GM18502 (cell line): ENCODE results near the gene TIMM22.
"Not testable (repeated sequence)": the region's sequence is repeated elsewhere in the genome, so short reads cannot be mapped to it uniquely, and the experiment has no call there.

Experiments used
- ATAC-seq: cut with Tn5 transposase; IDR thresholded peaks from one replicate; pipeline ENCODE4 v1.9.1; 2021; ENCODE audit warnings: mild to moderate bottlenecking; ENCODE audit not compliant: unreplicated experiment, poor library complexity

Gene TIMM22

DNA sequence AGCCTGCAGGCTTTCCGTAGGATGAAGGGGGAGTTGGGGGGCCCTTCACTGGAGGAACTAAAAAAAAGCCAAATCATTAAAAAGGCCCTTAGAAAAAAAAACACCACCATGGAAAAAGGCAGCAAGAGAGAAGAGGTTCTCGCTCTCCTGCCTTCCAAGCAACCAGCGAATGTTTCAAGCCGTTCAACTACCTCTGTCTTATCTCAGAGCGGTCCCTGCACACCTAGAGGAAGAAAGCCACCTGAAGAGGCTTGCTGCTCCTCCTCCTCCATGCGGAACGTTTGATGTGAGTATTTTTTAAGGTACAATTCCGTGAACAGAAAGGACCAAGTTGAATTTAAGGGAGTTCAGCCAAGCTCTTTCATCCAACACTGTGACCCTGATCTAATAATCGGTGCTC is 26.6 kb upstream of the TIMM22 start:
- ATAC-seq: no peak

DNA sequence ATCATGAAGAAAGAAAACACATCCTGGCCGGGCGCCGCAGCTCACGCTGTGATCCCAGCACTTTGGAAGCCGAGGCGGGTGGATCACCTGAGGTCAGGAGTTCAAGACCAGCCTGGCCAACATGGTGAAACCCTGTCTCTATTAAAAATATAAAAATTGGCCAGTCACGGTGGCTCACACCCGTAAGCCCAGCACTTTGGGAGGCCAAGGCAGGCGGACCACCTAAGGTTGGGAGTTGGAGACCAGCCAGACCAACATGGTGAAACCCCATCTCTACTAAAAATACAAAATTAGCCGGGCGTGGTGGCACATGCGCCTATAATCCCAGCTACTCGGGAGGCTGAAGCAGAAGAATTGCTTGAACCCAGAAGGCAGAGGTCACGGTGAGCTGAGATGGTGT is 25.1 kb upstream of the TIMM22 start:
- not testable (repeated sequence) for ATAC-seq

DNA sequence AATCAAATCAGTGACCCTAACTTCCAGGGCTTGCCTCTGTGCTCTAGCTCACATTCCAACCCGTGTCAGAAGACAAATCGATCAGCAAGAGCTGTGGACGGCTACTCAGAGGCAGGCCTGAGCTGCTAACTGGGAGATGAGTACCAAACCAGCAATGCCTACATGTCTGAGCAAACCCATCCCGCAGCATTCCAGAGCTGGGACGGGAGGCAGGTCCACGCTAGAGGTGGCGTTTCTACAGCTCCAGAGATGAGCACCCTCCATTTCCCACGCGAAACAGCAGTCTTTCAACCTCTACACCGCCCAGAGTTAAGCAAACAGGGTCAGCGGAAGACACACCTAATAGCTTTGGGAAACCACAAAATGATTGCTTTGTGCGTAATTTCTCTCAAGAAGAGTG is 23.9 kb upstream of the TIMM22 start:
- no peak for ATAC-seq

DNA sequence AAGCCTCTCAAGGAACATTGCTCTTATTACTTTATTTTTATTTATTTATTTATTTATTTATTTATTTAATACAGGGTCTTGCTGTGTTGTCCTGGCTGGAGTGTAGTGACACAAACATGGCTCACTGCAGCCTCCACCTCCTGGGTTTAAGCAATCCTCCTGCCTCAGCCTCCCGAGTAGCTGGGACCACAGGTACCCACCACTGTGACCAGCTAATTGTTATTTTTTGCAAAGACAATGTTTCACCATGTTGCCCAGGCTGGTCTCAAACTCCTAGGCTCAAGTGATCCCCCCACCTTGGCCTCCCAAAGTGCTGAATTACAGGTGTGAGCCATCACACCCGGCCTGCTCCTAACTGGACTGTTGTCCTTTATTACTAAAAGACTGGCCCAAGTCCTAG is 22.2 kb upstream of the TIMM22 start:
- ATAC-seq: not testable (repeated sequence)

DNA sequence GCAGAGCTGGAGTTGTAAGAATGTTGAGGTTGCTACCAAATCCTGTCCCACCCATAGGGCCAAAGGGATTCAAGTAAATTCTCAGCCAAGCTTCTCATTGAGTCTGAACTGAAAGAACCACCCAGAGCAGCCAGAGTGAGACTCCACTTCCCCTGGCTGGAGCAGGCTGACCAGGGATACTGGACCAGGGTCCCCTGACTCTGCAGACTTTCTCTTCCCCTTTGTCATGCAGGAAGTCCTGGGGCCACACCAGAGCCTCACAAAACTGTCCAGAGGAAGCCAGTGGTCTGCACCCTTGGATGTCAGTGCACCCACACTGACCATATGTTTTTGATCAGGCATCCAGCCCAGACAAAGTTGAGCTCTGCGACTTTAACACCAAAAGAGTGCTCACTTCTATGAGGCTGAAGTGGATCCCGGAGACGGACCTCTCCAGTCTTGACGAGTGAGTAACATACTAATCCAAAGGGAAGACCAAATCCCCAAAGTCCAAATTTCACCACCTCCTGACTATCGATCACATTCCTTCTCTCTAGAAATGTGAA is 21.5 kb upstream of the TIMM22 start:
- ATAC-seq: no peak

DNA sequence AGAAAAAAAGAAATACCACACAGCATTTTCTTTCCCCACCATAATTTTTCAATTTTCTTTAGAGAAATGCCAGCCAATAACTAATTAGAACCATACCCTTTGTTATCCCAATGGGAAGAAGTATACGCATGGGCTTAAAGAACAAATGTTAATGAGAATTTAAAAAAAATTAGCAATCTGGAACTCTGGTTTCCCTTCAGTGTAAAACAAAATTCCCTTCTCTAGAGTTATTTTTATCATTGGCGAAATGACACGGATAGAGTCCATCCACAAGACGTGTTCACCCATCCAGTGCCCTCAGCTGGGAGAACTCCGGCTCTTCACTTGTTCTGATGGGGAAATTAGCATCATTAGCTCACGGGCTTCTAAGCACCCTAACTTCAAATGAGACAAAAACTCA is 20.6 kb upstream of the TIMM22 start:
- ATAC-seq: no peak

DNA sequence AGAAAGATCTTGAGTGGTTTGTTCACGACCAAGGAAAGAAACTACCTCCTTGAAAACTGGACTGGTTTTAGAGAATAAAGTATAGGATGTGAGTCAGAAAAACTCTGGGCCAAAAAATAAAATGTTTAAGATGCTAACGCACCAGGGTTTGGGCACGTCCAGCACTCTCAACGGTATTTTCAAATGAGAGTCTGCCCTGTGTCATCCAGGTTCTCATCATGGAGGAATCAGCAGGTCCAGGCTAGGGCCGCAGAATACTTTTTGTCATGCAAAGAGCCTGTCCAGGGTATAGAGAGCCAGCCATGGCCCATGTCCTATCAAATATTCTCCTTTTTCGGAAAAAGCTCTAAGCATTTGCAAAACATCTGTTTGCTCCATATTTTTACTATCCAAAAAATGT is 19.8 kb upstream of the TIMM22 start:
- no peak for ATAC-seq

DNA sequence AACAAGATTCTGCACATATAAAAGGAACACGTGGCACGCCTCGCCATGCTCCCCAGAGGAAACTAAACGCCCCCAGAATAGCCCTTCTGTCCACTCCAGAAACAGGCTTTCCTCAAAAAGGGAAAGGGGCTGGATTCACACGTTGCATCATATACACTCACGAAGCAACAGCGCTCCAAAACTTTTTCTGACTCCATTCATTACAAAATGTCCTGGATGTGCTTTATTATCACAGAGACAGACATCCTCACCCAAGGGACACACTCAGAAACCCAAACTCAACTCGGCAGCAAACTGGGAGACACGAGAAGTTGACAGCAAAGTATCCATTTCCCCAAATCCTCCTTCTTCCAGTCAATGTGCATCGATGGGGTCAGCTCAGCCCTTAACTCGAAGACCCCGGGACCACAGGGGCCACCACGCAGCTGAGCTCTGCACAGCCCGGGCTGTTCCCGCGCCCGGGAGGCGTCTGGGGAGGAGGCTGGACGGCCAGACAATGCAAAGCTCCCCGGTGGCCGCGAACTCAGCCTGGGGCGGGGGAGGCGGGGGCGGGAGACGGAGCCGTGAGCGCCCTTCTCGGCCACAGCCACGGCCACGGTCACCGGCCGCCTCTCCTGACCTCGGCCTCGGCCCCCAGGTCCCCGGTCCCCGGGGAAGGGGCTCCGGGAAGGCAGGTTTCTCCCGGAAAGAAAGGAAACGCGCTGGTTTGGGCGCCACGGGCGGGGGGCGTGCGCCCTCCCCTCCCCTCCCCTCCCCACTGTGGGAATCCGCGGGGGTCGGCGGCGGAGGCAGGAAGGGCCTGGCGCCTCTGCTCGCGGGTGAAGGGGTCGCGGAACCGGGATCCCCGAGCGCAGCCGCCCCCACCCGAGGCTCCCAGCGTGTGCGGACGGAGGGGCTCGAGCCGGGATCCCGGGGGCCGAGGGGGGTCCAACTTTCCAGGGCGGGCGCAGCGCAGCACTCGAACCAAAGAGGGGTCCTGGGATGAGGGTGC is 18.5 kb upstream of the TIMM22 start:
- ATAC-seq: no peak

DNA sequence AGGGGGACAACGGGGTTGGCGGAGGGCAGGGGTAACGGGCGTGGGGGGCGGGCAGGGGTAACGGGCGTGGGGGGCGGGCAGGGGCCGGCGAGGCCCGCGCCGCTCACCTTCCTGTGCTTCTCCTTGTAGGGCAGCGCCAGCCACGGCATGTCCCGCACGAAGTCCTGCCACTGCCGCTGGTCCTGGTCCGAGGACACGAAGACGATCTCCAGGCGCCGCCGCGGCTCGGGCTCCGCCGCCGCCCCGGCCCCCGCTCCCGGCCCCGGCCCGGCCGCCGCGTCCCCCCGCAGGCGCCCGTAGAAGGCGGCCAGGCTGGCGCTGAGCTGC is 17.8 kb upstream of the TIMM22 start:
- ATAC-seq: no peak

DNA sequence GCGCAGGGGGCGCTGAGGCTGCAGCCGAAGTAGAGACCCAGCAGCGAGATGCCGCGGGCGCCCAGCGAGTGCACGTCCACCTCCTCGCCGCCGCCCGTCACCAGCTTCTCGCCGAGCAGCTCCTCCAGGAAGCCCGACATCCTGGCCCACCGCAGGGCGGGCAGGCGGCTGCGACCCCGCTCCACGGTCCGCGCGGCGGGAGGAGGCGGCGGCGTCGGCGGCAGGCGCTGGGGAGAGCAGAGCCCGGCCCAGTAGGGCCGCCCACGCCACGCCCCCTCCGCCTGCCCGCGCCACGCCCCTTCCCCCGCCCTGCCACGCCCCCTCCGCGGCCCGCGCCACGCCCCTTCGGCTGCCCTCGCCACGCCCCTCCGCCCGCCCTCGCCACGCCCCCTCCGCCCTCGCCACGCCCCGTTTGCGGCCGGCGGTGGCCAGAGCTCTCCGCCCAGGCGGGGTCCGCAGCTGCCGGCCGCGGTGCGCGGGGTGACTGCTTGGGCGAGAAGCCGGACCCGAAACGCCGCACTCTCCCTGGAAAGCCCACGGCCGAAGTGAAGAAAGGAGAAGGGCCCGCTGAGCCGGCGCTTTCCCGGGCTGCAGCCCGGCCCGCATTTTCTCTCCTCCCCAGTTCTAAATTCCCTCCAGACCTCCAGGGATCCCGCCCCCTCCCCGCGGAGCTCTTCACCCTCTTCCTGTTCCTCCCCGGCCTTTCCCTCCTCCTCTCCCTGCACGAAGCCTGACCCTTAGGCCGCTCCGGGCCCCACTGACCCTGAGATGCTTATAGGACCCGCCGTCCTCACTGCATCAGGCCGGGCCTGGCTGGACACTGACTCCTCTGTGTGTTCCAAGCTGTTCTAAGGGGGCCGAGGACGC is 17.2 kb upstream of the TIMM22 start, which contains the start of gene NXN:
Gene NXN (minus strand): TSS at position 238 of the 867 bp plus-strand sequence.
- ATAC-seq: peak; percentile 72

DNA sequence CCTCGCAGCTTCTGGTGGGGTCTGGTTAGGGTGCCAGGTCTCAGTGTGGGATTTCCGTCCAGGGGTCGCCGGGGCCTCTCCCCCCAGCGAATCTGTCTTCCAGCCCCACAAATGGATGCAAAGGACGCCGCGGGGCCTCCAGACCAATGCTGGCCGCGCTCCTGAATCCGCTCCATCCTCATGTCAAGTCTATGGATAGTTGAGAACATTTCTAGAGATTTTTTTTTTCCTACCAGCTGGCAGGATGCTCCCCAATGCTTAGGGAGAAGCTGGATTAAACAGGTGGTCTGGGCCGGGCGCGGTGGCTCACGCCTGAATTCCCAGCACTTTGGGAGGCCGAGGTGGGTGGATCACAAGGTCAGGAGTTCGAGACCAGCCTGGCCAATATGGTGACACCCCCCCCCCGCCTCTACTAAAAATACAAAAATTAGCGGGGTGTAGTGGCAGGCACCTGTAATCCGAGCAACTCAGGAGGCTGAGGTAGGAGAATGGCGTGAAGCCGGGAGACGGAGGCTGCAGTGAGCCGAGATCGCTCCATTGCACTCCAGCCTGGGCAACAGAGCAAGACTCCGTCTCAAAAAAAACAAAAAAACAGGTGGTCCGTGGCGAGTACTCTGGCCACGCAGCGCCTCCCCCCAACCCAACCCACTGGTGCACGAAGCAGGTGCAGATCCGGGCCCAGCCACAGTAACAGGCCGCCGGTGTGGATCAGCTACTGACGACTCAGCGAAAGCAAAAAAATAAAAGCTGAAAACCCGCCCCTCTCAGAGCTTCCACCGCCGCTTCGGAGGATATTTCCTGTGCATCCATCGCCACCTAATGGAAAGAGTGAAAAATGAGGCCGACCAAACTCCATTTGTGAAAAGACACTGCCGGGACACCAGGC is 16.3 kb upstream of the TIMM22 start:
- no peak for ATAC-seq

DNA sequence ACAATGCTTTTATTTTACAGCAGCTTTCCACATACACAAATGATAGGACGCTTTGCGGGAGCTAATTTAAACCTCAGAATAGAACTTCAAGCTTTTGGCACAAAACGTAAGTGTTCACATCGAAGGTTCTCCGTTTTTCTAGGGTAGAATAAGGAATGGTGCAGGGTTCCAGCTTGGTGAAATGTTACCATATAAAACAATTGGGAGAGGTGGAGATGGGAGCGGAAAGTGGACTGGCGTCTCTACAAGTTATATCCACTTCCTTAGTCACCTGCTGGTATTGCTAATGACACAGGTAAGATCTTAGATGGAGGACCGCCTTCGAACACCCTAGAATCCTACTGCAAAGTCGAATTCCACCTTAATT is 15.7 kb upstream of the TIMM22 start:
- ATAC-seq: no peak

DNA sequence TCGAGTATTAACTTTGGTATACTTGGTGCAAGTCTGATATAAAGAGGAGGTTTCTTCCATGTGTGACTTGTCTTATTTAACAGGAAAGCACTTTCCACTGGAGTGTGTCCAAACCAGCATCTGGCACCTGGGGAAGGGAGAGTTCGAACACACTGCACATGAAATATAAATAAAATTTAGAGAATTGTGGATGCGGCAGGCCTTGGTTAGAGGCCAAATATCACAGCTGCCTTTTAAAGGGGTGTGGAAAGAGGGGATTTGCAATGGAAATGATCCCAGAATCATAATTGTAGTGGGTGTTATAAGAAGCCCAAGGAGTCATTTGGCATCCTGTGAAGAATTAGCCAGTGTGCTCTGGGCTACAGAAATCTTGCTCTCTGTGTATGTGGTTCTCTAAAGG is 13.0 kb upstream of the TIMM22 start:
- ATAC-seq: no peak

DNA sequence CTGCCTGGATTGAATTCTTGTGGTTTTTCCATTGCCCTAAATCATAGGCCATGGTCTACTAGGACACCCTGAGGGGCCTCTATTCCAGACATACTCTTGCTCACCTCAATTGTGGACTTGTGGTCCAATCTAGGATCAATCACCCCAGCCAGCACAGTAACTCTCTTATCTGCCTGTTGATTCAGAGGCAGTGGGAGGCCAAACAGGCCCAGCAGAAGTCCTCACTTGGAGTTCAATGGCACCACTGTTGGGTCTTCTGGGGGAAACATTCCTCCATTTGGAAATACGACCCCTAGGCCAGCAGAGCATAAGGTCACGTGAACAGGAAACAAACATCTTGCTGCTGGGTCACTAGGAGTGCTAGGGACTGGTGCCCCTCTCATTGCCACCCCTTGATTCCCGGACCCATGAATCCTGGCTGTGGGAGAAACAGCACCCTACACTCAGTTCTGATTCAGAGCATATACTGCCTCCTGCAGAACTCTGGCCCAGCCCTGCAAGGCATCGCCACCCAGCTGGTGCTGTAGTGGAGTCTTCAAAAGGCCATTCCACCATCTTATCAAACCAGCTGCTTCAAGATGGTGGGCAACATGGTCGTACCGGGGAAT is 10.5 kb upstream of the TIMM22 start:
- no peak for ATAC-seq

DNA sequence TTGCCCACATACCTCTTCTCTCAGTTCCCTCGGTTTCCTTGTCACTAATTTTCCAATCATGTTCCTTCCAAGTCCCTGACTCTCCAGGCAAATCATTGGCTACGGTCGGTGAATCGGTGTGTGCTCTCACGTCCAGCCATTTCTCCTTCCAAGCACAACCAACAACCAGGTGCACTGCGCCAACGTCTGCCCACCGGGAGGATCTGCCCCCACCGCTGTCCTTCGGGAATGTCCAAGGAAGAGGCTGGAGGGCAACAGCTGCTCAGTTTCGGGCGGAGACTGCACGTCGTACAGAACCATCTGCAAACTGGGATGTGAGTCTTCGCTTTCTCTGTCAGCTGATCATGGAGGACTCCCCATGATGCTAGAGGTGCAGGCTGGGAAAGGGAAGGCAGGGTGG is 9.0 kb upstream of the TIMM22 start:
- ATAC-seq: no peak

DNA sequence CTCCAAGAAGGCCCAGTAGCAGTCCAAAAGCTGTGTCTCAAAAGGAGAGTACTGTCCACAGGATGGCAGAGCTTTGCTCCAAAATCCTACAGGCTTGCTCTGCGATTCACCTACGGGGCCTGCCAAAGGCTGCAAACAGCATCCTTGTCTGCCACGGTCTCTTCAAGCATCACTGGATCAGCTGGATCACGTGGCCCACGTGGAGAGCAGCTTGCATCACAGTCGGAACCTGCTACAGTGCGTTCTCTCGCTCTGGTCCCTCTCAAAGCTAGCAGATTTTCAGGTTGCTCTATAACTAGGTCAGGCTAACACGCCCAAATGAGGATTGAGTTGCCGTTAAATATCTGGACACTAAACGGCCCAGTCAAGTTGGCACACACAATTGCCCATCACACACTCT is 8.4 kb upstream of the TIMM22 start:
- no peak for ATAC-seq

DNA sequence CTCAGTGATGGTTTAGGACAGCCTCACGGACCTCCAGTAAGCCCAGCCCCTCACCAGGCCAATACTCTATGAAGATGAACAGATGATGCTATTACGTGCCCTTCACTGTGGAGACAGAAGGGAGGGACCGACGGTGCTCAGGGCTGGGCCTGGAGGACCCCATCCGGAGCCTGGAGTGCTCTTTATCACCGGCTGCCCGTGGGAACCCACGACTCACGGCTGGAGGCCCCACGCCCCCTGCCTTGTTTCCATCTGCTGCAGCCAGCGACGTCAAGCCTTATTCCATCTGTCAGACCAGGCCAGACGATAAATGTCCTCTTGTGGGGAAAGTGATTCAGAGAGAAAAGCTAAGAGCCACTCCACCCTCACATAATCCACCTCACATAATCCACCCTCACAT is 4.0 kb upstream of the TIMM22 start:
- no peak for ATAC-seq

DNA sequence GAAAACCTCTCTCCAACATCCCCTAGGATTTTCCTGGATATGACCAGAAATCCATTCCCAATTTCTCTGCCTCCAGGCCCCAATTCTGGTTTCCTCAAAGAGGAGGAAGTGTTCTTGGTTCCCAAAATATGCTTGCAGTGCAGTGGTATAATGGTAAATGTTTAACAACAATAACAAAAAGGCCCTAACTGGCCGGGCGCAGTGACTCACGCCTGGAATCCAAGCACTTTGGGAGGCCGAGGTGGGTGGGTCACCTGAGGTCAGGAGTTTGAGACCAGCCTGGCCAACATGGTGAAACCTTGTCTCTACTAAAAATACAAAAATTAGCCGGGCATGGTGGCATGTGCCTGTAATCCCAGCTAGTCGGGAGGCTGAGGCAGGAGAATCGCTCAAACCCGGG is 1.6 kb upstream of the TIMM22 start:
- ATAC-seq: not testable (repeated sequence)

DNA sequence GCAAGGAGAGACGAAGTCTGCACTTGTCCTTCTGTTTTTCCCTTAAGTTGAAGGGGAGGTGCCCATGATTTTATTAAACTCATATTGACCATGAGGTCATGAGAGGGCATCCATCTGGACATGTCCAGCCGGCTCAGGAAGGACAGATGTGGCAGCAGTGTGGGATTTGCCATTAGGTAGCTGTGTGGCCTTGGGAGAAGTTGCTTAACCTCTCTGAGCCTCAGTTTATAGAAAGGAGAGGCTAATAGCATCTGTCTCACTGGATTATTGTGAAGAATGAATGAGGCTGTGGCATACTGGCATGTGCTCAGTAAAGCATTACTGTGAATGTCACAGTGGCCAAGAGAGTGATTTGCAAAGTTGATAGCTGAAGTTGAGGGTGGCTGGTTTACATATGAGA is 1.2 kb downstream of the TIMM22 start:
- no peak for ATAC-seq
